HG03025 (cell line): Measurements from ENCODE around the gene SFT2D3.

Source experiments
- ATAC-seq: cut with Tn5 transposase; IDR thresholded peaks from one replicate; pipeline ENCODE4 v1.9.1; 2021; ENCODE audit warnings: mild to moderate bottlenecking, moderate library complexity; ENCODE audit not compliant: unreplicated experiment, low FRiP score

The SFT2D3 gene, protein sequence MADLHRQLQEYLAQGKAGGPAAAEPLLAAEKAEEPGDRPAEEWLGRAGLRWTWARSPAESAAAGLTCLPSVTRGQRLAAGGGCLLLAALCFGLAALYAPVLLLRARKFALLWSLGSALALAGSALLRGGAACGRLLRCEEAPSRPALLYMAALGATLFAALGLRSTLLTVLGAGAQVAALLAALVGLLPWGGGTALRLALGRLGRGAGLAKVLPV

DNA sequence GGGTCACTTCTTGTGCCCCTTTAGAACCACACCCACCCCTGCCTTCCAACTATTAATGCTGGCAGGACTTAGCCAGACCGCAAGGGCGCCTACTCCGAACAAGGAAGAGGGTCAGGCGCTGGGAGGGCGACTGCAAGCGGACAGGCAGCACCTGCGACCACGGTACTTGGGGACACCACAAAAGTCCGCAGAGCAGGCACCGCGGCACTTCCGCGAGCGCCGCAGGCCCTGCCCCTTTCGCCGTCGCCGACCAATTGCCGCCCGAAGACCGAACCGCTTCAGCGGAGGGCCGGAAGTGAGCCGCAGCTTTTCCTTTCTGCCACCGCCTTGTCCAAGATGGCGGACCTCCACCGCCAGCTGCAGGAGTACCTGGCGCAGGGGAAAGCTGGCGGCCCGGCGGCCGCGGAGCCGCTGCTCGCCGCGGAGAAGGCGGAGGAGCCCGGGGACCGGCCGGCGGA is at the start of gene SFT2D3:
TSS of gene SFT2D3 (plus strand) at position 305 of the 458 bp plus-strand sequence. CDS start at position 337, 32 bp downstream.
- peak; percentile 71 for ATAC-seq

GRCh38 chr2:127651971-127652550 is 49.2 kb upstream of the SFT2D3 start:
- ATAC-seq, result no peak

- ATAC-seq, result no peak
Measured at GRCh38 chr2:127652786-127653357, 48.4 kb upstream of the SFT2D3 start.

- ATAC-seq, result no peak
Measured at GRCh38 chr2:127653421-127654083, 47.7 kb upstream of the SFT2D3 start.

DNA sequence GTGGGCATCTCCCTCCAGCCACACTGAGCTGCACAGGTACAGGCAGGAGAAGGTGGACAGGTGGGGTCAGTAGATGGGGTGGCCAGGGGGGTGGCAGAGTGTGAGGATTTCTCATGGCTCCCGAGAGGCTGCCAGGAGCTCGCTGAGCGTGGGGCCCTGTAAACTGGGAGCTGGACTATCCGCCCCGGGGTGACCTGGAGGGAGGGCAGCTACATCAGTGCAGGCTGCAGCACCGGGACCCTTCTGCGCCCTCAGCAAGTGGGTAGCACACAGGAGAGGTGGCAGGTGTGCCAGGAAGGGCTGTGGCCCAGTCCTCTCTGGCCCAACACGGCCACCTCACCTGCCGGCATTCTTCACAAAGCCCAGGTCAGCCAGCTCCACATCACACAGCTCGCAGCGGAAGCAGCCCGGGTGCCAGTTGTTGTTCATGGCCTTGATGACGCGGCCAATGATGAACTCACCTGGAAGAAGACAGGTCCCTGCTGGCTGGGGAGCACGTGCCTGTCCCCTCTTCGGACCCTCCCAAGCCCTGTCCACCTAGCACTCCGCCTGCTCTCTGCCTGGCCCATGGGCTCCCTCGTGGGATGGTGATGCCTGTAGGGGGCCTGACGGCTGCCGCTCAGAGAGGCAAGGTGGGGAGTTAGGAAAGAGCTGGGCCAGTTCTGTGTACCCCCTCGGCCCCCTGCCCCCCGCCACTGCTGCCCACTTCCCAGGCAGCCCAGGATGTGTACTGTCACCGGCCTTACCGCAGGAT is 47.0 kb upstream of the SFT2D3 start:
- ATAC-seq, result no peak

GRCh38 chr2:127654838-127655175 is 46.5 kb upstream of the SFT2D3 start:
- no peak for ATAC-seq

DNA sequence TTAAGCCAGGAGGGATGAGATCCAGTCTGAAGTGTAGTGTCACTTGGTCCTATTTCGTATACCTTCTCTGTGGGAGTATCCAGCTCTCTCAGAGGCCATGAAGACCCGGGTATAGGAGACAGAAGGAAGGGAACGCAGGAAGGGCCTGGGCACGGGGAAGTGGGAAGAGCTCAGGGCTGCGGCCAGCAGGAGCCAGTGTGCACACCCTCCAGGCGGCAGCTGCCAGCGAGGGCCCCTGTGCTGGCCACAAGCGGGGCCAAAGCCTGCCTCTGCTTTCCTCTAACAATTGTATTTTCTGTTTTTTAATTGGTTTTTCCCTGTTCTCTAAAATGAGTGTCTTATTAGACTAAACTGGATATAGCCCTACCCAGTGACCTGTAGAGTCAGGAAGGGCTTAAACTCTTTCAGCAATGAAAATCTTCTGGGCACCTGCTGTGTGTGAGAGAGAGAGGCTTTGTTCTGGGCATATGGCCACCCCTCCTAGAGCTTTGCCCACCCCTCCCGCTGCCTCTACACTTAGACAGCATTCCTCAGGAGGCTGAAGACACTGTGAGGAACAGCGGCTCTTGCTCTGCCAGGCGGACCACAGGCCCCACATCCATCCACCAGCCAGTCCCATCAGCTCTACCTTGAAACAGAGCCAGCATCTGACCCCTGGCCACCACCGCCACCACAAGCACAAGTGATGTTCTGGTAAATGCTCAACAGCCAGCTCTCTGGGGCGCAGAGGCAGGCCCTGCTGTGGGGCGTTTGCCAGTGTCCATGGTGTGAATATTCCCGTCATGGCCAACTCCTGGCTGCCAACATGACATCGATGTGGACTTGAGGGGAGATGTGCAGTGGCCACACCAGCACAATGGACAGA is 45.9 kb upstream of the SFT2D3 start:
- ATAC-seq, result no peak

- ATAC-seq, result no peak
Measured at GRCh38 chr2:127656569-127657231, 44.6 kb upstream of the SFT2D3 start.

DNA sequence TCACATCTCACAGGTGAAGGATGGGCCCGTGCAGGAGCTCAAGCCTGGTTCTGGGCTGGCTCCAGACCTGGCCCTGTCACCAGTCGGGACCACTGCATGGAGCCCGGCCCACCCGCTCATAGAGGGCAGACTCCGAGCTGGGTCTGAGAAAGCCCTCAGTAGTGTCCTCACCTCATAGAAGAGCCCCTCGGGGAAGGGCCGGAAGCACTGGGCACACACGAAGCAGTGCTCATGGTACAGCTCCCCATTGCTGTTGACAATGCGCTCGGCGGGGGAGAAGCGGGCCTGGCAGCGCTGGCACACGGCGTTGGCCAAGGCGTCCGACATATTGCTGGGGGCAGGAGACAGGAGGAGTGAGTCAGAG is 44.1 kb upstream of the SFT2D3 start:
- ATAC-seq, result no peak

- no peak for ATAC-seq
Measured at GRCh38 chr2:127658146-127658545, 43.2 kb upstream of the SFT2D3 start.

- no peak for ATAC-seq
Measured at GRCh38 chr2:127658641-127659407, 42.5 kb upstream of the SFT2D3 start.

GRCh38 chr2:127659408-127660290 is 41.6 kb upstream of the SFT2D3 start:
- no peak for ATAC-seq

GRCh38 chr2:127660291-127660578 is 41.1 kb upstream of the SFT2D3 start:
- no peak for ATAC-seq

DNA sequence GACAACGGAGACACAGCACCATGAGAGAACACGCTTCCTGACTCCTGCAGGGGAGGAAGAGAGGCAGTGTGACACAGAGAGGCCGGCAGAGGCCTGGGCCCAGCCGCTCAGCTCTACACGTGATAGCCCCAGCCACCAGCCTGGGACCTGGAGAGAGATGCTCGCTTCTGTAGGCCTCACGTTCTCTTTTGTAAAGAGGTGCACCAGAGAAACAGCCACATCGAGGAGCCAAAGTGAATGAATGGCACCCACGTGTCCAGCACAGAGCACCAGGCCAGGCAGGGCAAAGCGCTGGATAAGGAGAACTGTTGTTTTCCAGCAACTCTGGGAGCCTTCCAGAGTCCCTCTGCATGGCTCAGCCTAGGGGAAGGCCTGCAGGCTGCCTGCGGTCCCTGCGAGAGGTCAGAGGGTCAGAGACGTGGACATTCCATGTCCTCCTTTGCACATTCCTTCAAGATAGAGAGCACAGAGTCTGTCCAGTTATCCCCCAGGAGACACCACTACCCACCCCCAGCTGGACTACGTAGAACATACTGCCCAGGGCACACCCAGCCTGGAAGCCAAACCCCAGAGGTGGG is 40.1 kb upstream of the SFT2D3 start:
- no peak for ATAC-seq

GRCh38 chr2:127661949-127662510 is 39.3 kb upstream of the SFT2D3 start:
- no peak for ATAC-seq

DNA sequence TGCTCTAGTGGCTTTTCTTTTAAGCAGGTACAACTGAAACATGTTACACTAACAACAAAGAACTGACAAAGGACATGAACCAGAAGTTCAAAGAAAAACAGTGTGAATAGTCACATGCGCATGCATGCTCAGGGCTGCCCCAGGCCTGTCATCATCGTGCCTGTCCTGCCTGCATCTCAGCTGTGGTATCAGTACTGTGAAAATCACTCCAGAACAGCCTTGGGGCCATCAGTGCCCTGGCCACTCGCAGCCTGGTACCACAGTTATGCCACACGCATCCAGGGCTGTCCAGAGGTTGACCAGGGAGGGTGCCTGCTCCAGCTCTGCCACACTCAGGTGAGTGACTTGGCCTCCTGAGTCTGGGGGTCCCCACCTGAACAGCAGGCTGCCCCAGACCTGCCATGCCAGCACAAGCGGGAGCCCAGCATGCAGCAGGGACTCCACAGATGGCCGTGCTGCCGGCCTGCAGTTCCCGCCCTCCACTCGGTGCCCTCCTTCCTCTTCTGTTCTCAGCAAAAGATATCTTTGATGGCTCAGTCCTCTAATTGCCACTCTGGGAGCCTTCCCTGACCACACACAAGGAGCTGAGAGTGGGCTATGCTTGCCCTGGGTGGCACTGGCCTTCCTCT is 38.2 kb upstream of the SFT2D3 start:
- ATAC-seq, result no peak

DNA sequence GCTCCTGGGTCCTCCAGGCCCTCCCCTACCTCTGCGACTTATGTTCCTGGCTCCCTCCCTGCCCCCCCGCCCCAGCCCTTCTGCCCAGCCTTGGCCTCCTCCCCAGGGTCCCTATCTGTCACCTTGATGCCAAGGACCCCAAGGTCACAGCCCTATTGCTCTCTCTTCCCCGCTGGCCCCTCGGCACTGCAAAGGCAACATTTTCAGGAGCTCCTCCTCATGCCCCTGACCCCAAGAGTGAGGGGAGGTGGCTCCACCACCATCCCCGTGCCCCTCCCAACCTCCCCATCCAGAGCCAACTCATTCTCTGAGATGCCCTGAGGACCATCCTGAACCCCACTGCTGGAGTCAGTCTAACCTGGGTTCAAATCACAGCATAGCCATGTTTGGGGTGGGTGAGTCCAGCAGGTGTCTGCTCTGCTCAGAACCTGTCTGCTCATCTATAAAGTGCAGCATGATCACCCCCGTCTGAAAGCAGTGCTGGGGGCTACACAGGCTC is 37.7 kb upstream of the SFT2D3 start:
- no peak for ATAC-seq
